Measurements from ENCODE around the gene SHROOM3. TPM values are rescaled to one million over a fixed set of nuclear protein-coding genes. Genes with fewer than 3 reads are reported as not detected.

SHROOM3 gene
- total RNA-seq, 2 donors from 2014 or later = 56.7 to 96.0 TPM

DNA sequence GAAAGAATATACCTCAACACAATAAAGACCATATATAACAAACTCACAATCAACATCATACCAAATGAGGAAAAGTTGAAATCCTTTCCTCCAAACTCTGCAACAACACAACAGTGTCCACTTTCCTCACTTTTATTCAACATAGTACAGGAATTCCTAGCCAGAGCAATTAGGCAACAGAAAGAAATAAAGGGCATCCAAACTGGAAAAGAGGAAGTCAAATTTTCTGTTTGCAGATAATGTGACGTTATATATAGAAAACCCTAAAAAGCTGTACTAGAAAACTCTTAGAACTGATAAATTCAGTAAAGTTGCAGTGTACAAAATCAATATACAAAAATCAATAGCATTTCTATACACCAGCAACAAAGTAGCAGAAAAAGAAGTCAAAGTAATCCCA is 355.3 kb downstream of the SHROOM3 start:
- Histone ChIP-seq H3K27ac (no peak overlapping the region), H3K4me3 (no peak overlapping the region), H3K4me1 (no peaks in the 10 kb centered on the region), H3K9me3 (no peaks in the 10 kb centered on the region), H3K36me3 (replicated peaks in 1 of 2; ENCODE audit: insufficient read depth in 1 of 2, low read depth in 2 of 2) (no peaks in the 10 kb centered on the region), H3K27me3 (no peaks in the 10 kb centered on the region)
- WGBS, 2 donors = 62 to 75% methylated on average over 1 of the region's 1 CpG
- DNase-seq = no peak
- TF ChIP-seq, protein P1, sequence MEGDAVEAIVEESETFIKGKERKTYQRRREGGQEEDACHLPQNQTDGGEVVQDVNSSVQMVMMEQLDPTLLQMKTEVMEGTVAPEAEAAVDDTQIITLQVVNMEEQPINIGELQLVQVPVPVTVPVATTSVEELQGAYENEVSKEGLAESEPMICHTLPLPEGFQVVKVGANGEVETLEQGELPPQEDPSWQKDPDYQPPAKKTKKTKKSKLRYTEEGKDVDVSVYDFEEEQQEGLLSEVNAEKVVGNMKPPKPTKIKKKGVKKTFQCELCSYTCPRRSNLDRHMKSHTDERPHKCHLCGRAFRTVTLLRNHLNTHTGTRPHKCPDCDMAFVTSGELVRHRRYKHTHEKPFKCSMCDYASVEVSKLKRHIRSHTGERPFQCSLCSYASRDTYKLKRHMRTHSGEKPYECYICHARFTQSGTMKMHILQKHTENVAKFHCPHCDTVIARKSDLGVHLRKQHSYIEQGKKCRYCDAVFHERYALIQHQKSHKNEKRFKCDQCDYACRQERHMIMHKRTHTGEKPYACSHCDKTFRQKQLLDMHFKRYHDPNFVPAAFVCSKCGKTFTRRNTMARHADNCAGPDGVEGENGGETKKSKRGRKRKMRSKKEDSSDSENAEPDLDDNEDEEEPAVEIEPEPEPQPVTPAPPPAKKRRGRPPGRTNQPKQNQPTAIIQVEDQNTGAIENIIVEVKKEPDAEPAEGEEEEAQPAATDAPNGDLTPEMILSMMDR (IDR thresholded peaks at IDR 0.05) = no peak
- no peak for TF ChIP-seq POLR2A (IDR thresholded peaks at IDR 0.05)
- ATAC-seq = no peak
- intact Hi-C loops (cut with DNase I) = no loop called here

GRCh38 chr4:76791479-76791878 is 356.4 kb downstream of the SHROOM3 start:
- H3K4me3 ChIP-seq = no peak overlapping the region
- no peak for DNase-seq
- TF ChIP-seq POLR2A (IDR thresholded peaks at IDR 0.05) = no peak
- TF ChIP-seq, protein P1 (IDR thresholded peaks at IDR 0.05) = no peak
- no peak overlapping the region for H3K27ac ChIP-seq
- no peaks in the 10 kb centered on the region for H3K4me1 ChIP-seq
- intact Hi-C loops (cut with DNase I) = no loop called here
- no peak for ATAC-seq
- no peaks in the 10 kb centered on the region for H3K27me3 ChIP-seq
- H3K36me3 ChIP-seq (replicated peaks in 1 of 2; ENCODE audit: insufficient read depth in 1 of 2, low read depth in 2 of 2) = no peaks in the 10 kb centered on the region
- H3K9me3 ChIP-seq = no peaks in the 10 kb centered on the region

GRCh38 chr4:76792418-76792817 is 357.4 kb downstream of the SHROOM3 start:
- H3K4me3 ChIP-seq = no peak overlapping the region
- no peak for DNase-seq
- TF ChIP-seq, protein P1 (IDR thresholded peaks at IDR 0.05) = no peak
- TF ChIP-seq POLR2A (IDR thresholded peaks at IDR 0.05) = no peak
- no peak for ATAC-seq
- H3K36me3 ChIP-seq (replicated peaks in 1 of 2; ENCODE audit: insufficient read depth in 1 of 2, low read depth in 2 of 2) = no peaks in the 10 kb centered on the region
- intact Hi-C loops (cut with DNase I) = no loop called here
- no peak overlapping the region for H3K27ac ChIP-seq
- H3K9me3 ChIP-seq = no peaks in the 10 kb centered on the region
- H3K27me3 ChIP-seq = no peaks in the 10 kb centered on the region
- no peaks in the 10 kb centered on the region for H3K4me1 ChIP-seq

GRCh38 chr4:76795243-76795642 is 360.2 kb downstream of the SHROOM3 start:
- intact Hi-C loops (cut with DNase I) = no loop called here
- DNase-seq = no peak

GRCh38 chr4:76799140-76799539 is 364.1 kb downstream of the SHROOM3 start:
- Histone ChIP-seq H3K36me3 (replicated peaks in 1 of 2; ENCODE audit: insufficient read depth in 1 of 2, low read depth in 2 of 2) (no peaks in the 10 kb centered on the region), H3K27ac (no peak overlapping the region)
- intact Hi-C loops (cut with DNase I) = no loop called here

More at GRCh38 chr4:76795243-76795642, 360.2 kb downstream of the SHROOM3 start:
- H3K9me3 ChIP-seq = no peaks in the 10 kb centered on the region
- H3K36me3 ChIP-seq (replicated peaks in 1 of 2; ENCODE audit: insufficient read depth in 1 of 2, low read depth in 2 of 2) = no peaks in the 10 kb centered on the region
- H3K4me1 ChIP-seq = no peaks in the 10 kb centered on the region
- no peak overlapping the region for H3K4me3 ChIP-seq
- no peaks in the 10 kb centered on the region for H3K27me3 ChIP-seq
- no peak for TF ChIP-seq POLR2A (IDR thresholded peaks at IDR 0.05)
- ATAC-seq = no peak
- H3K27ac ChIP-seq = no peak overlapping the region

More at GRCh38 chr4:76799140-76799539, 364.1 kb downstream of the SHROOM3 start:
- no peaks in the 10 kb centered on the region for H3K9me3 ChIP-seq
- H3K4me1 ChIP-seq = no peaks in the 10 kb centered on the region
- H3K27me3 ChIP-seq = no peaks in the 10 kb centered on the region
- no peak overlapping the region for H3K4me3 ChIP-seq
- DNase-seq (no peak), ATAC-seq (no peak)
- WGBS, 2 donors = 57 to 64% methylated on average over 7 of the region's 7 CpGs
- no peak for TF ChIP-seq POLR2A (IDR thresholded peaks at IDR 0.05)
- TF ChIP-seq, protein P1 (IDR thresholded peaks at IDR 0.05) = no peak

Measured in body of pancreas (tissue), 4 donors.